Measurements from ENCODE around the gene POLQ.
"Not testable (repeated sequence)": the region's sequence is repeated elsewhere in the genome, so short reads cannot be mapped to it uniquely, and the experiment has no call there.

The POLQ gene

DNA sequence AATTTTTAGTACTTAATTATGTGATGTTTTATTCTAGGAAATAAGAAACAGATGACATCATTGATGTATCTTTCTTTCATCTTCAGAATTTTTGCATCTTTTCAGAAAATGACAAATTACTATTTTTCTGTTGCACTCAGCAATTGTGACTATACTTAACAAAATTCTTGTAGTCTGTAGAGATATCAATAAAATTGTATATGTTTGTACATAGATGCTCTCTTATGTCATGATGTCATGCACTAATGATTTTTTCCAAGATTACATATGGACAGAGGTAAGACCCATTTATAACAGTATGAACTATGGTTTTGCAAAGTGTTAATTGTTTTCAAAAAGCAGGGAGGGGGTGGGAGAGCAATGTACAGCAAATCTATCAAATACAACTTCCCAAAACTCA lies 121.2 kb downstream of the POLQ start:
- DNase-seq (ENCODE audit: low read depth in 3 of 3): no peak

DNA sequence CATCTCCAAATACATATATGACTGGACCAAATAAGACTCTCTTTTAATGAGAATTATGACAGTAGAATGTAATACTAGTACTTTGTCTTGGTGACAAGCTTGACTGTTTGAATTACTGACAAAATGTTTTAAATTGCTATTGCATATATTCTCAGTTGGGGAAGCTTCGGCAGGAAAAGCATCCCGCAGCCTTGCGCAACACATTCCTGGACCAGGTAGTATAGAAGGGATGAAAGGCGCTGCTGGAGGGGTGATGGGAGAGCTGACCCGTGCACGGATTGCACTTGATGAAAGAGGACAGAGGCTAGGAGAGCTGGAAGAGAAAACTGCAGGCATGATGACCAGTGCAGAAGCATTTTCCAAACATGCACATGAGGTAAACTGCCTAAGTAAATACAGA lies 127.6 kb downstream of the POLQ start:
- DNase-seq (ENCODE audit: low read depth in 3 of 3): no peak

DNA sequence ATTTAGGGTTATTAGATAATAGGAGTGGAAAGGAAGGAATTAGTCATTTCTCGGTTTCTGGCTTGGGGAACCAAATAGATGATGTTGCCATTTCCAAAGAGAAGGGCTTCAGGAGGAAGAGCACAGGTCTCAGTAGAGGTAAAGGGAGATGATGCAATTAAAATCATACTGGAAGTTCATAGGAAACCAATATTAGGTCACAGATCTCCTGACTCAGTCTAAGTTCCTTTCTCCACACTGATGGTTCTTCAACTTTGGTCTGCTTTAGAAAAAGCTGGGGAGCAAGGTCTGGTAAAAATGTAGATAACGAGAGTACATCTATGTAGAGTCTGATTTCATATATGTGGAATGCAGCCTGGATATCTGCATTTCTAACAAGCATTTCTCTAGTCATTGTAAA lies 130.9 kb downstream of the POLQ start:
- DNase-seq (ENCODE audit: low read depth in 3 of 3): no peak

DNA sequence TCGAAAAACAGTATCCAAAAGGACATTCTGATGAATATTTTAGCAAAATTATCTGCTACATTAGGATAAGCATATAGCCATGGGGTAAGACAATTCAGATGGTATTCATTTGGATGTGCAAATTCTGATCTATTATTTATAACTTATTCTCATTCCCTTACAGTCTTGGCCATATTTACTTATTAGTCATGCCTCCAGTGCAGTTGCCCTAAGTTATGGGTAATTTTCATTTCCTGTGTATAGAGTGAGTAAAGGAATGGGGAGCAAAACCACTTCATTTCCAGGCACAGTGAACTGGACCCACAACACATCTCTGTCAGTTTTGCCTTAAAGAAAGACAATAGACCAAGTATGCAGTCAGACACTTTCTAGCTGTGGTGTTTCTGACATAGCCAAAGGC lies 134.3 kb downstream of the POLQ start:
- DNase-seq (ENCODE audit: low read depth in 3 of 3): no peak

DNA sequence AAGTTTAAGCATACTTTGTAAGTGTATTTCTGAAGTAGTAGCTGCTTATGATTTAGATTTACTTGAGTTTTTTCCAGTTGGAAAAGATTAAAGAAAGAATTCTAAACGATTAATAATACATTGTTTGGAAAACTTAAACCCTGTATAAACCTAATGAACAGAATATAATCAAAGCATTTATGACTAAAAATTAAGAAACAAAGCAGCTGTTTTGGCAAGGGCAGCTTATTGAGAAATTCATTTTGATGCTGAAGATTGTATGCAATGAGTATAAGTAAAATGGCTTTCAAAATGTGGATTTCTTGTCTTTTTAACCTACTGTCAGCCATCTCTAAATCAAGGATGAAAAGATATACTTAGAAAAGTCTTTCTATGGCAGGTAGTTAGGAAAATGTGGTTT lies 140.2 kb downstream of the POLQ start:
- DNase-seq (ENCODE audit: low read depth in 3 of 3): no peak

DNA sequence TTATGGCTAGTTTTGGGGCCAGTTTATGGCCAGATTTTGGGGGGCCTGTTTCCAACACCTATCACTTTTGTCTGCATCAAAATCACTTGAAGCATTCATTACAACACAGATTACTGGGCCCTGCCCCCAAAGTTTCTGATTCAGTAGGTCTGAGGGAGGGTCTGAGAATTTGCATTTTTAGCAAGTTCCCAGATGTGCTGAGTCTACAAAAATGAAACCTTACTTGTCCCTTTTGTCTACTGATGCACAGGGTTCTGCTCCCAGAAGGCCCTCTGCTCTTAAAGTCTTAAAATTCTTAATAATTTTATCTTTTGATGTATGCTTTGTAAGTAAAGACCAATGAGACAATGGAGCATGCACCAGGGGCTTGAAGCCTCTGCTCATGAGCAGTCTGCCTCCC lies 146.0 kb downstream of the POLQ start:
- DNase-seq (ENCODE audit: low read depth in 3 of 3): no peak

DNA sequence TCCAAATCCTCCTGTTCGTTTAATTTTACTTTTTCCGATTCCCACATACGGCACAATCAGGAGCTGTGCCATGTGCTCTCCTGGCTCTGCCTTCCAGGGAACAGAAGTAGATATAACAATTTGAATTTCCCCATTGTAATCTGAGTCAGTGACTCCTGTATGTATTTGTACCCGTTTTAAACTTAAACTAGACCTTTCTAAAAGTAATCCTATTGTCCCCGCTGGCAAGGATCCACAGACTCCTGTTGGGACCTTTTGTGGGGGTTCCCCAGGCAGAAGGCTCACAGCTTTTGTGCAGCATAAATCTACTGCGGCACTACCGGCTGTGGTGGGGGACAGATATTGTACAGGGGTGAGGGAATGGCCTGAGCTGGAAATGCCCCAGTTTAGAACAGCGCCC lies 147.7 kb downstream of the POLQ start:
- DNase-seq (ENCODE audit: low read depth in 3 of 3): not testable (repeated sequence)

DNA sequence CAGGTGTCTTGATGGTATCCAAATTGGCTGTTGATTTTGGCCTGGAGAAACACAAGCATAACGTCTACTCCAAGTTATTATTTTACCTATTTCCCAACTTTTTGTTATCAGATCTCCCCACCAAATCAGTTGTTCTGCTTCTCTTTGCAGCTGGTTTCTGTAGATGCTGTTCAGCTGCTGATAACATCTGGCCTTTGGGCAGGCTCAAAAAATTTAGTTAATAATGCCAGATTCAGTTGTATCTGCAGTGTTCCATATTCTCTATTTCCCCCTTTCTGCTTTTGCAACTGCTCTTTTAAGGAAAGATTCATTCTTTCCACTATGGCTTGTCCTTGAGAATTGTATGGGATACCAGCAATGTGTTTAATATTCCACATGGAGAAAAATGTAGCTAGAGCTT lies 149.8 kb downstream of the POLQ start:
- not testable (repeated sequence) for DNase-seq (ENCODE audit: low read depth in 3 of 3)

DNA sequence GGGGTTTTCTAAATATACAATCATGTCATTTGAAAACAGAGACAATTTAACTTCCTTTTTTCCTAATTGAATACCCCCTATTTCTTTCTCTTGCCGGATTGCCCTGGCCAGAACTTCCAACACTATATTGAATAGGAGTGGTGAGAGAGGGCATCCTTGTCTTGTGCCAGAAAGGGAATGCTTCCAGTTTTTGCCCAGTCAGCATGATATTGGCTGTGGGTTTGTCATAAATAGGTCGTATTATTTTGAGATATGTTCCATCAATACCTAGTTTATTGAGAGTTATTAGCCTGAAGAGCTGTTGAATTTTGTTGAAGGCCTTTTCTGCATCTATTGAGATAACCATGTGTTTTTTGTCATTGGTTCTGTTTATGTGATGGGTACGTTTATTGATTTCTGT lies 157.5 kb downstream of the POLQ start:
- not testable (repeated sequence) for DNase-seq (ENCODE audit: low read depth in 3 of 3)
